ENCODE data around the gene TMEM240.
"Not testable (repeated sequence)": the region's sequence is repeated elsewhere in the genome, so short reads cannot be mapped to it uniquely, and the experiment has no call there.

The TMEM240 gene

GRCh38 chr1:1541956-1542765 is 1.7 kb upstream of the TMEM240 start:
- DNase-seq (ENCODE audit: insufficient read length, low spot score), result no peak
- no peak for FAIRE-seq

- FAIRE-seq (no peak), DNase-seq (ENCODE audit: insufficient read length, low spot score) (no peak)
These were observed 599 bp upstream of the TMEM240 start for GRCh38 chr1:1540818-1541628.

GRCh38 chr1:1539310-1540089 is 924 bp downstream of the TMEM240 start:
- DNase-seq (ENCODE audit: insufficient read length, low spot score) (no peak), FAIRE-seq (no peak)

- DNase-seq (ENCODE audit: insufficient read length, low spot score), result no peak
- FAIRE-seq, result no peak
These were observed 1.5 kb downstream of the TMEM240 start for GRCh38 chr1:1538989-1539309.

GRCh38 chr1:1538334-1538733 is 2.1 kb downstream of the TMEM240 start:
- no peak for DNase-seq (ENCODE audit: insufficient read length, low spot score)
- FAIRE-seq, result no peak

GRCh38 chr1:1537626-1538250 is 2.7 kb downstream of the TMEM240 start:
- DNase-seq (ENCODE audit: insufficient read length, low spot score) (no peak), FAIRE-seq (no peak)

- no peak for FAIRE-seq
These were observed 3.4 kb downstream of the TMEM240 start for GRCh38 chr1:1536938-1537546.

GRCh38 chr1:1536019-1536937 is 4.1 kb downstream of the TMEM240 start:
- FAIRE-seq (no peak), DNase-seq (ENCODE audit: insufficient read length, low spot score) (no peak)

More at GRCh38 chr1:1536938-1537546, 3.4 kb downstream of the TMEM240 start:
- no peak for DNase-seq (ENCODE audit: insufficient read length, low spot score)

- DNase-seq (ENCODE audit: insufficient read length, low spot score) (no peak), FAIRE-seq (no peak)
These were observed 5.0 kb downstream of the TMEM240 start for GRCh38 chr1:1535201-1536018.

- FAIRE-seq (no peak), DNase-seq (ENCODE audit: insufficient read length, low spot score) (no peak)
These were observed 5.8 kb downstream of the TMEM240 start for GRCh38 chr1:1534401-1535154.

- DNase-seq (ENCODE audit: insufficient read length, low spot score); FAIRE-seq: not testable (repeated sequence)
These were observed 6.5 kb downstream of the TMEM240 start for GRCh38 chr1:1533894-1534291.

GRCh38 chr1:1533176-1533893 is 7.1 kb downstream of the TMEM240 start:
- not testable (repeated sequence) for FAIRE-seq; DNase-seq (ENCODE audit: insufficient read length, low spot score)

GRCh38 chr1:1531947-1532346 is 8.5 kb downstream of the TMEM240 start:
- no peak for DNase-seq (ENCODE audit: insufficient read length, low spot score)
- no peak for FAIRE-seq

GRCh38 chr1:1529936-1530335 is 10.5 kb downstream of the TMEM240 start:
- FAIRE-seq (no peak), DNase-seq (ENCODE audit: insufficient read length, low spot score) (no peak)

GRCh38 chr1:1529321-1529720 is 11.1 kb downstream of the TMEM240 start:
- DNase-seq (ENCODE audit: insufficient read length, low spot score) (no peak), FAIRE-seq (no peak)

GRCh38 chr1:1528301-1529267 is 11.8 kb downstream of the TMEM240 start:
- no peak for FAIRE-seq
- DNase-seq (ENCODE audit: insufficient read length, low spot score), result no peak
